ENCODE data around the gene ZNF385A. TPM values are rescaled to one million over a fixed set of nuclear protein-coding genes. Genes with fewer than 3 reads are reported as not detected.

ZNF385A gene
- total and polyA plus RNA-seq, 2 of the 13 experiments (the other 11 are each of a cell fraction or from before 2014, with no cell fraction given), result 0.44 to 0.67 TPM

DNA sequence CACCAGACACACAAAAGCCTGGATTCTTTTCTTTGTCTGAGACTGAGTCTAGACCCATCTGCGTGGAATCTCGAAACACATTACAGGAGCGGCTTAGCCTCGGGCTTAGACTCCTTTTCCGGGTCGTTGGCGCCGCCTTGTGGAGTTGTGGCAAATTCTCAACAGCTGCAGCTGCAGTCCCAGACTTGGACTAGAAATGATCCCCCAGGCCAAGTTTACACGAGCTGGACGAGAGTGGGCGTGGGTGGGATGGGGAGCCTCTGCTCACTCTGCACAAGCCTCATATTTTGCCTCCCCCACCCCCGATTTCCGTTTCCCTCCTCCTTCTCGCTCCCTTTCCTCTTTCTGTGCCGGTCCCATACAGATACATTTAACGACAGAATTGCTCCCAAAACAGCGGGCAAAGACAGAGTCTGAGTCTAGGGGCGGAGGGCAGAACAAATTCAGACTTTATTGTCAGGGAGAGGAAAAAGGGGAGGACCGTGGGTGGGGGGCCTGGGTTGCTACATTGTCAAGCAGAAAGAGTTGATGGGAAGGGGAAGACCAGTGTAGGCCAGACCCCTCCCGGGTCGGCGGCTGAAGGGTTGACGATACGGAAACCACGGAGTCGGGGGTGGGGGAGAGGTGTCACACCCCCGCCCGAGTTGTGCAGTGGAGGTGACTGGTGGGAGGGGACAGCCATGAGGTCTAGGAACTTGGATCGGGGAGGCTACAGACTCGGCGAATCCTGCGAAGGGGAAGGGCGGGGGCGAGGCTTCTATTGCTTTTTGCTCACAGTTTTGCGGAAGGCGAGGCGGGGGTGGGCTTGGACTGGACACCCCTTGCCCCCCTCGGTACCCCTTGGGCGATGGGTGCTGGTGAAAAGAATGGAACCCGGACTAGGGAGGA is 15.6 kb downstream of the ZNF385A start (continued):
- TF ChIP-seq PRDM10 (CRISPR knock-in tag; IDR thresholded peaks at IDR 0.05; ENCODE audit: low read depth) (no peak), SIX4 (CRISPR knock-in tag; IDR thresholded peaks at IDR 0.05) (no peak), PAXIP1 (CRISPR knock-in tag; conservative IDR thresholded peaks at IDR 0.05) (no peak), NR1H2 (CRISPR knock-in tag; IDR thresholded peaks at IDR 0.05; ENCODE audit: borderline replicate concordance, low read depth) (no peak), NR2F6 (IDR thresholded peaks at IDR 0.05) (no peak), NR2F6 (CRISPR knock-in tag; IDR thresholded peaks at IDR 0.05) (0 out of 2 replicates have a peak, but pooled peaks have one; percentile 9), KDM2A (CRISPR knock-in tag; IDR thresholded peaks at IDR 0.05; ENCODE audit: borderline replicate concordance, low read depth) (0 out of 2 replicates have a peak, but pooled peaks have one; percentile 40), ZNF543 (CRISPR knock-in tag; IDR thresholded peaks at IDR 0.05) (no peak), STAT6 (CRISPR knock-in tag; IDR thresholded peaks at IDR 0.05; ENCODE audit: borderline replicate concordance) (no peak), FOSL2 (CRISPR knock-in tag; IDR thresholded peaks at IDR 0.05) (0 out of 2 replicates have a peak, but pooled peaks have one; percentile 11), ZSCAN12 (CRISPR knock-in tag; IDR thresholded peaks at IDR 0.05) (no peak), ZNF761 (CRISPR knock-in tag; conservative IDR thresholded peaks at IDR 0.05) (no peak), WIZ (CRISPR knock-in tag; IDR thresholded peaks at IDR 0.05) (no peak), MAFF (IDR thresholded peaks at IDR 0.05; ENCODE audit: low read depth, low read length) (no peak), ZNF354B (CRISPR knock-in tag; IDR thresholded peaks at IDR 0.05) (no peak)
- TF ChIP-seq, protein P1, sequence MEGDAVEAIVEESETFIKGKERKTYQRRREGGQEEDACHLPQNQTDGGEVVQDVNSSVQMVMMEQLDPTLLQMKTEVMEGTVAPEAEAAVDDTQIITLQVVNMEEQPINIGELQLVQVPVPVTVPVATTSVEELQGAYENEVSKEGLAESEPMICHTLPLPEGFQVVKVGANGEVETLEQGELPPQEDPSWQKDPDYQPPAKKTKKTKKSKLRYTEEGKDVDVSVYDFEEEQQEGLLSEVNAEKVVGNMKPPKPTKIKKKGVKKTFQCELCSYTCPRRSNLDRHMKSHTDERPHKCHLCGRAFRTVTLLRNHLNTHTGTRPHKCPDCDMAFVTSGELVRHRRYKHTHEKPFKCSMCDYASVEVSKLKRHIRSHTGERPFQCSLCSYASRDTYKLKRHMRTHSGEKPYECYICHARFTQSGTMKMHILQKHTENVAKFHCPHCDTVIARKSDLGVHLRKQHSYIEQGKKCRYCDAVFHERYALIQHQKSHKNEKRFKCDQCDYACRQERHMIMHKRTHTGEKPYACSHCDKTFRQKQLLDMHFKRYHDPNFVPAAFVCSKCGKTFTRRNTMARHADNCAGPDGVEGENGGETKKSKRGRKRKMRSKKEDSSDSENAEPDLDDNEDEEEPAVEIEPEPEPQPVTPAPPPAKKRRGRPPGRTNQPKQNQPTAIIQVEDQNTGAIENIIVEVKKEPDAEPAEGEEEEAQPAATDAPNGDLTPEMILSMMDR (CRISPR knock-in tag; IDR thresholded peaks at IDR 0.05), result peak; percentile 92
- TF ChIP-seq, protein P2, sequence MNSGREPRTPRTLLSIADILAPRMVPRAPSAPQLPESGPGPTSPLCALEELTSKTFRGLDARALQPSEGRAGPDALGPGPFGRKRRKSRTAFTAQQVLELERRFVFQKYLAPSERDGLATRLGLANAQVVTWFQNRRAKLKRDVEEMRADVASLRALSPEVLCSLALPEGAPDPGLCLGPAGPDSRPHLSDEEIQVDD (CRISPR knock-in tag; IDR thresholded peaks at IDR 0.05; ENCODE audit: borderline replicate concordance), result no peak

All from HepG2 (cell line).